ENCODE results near the gene RPS2. TPM values are rescaled to one million over a fixed set of nuclear protein-coding genes. Genes with fewer than 3 reads are reported as not detected.
"Not testable (repeated sequence)": the region's sequence is repeated elsewhere in the genome, so short reads cannot be mapped to it uniquely, and the experiment has no call there.

Gene RPS2
- 3,117 TPM for total RNA-seq

GRCh38 chr16:1964506-1965395 is at the start of gene RPS2:
RPS2 (minus strand) TSS chr16:1964826; CDS start chr16:1964625, 201 bp downstream.
- peak within 1 kb of the TSS; percentile 91 for H3K27ac ChIP-seq
- intact Hi-C loops (cut with DNase I): no loop called here
- peaks cover 49% of the 10 kb centered on the region for H3K4me1 ChIP-seq

DNA sequence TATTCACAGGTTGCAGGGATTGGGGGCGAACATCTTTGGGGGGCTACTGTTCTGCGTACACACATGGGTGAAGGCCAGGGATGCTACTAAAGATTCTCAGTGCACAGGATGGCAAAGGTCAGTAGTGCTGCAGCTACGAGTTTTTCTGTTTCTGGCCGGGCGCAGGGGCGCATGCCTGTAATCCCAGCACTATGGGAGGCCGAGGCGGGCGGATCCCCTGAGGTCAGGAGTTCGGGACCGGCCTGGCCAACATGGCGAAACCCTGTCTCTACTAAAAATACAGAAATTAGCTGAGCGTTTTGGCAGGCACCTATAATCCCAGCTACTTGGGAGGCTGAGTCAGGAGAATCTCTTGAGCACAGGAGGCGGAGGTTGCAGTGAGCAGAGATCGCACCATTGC is 48.9 kb upstream of the RPS2 start:
- Histone ChIP-seq H3K4me1 (peaks cover 15% of the 10 kb centered on the region), H3K27ac (no peak overlapping the region), H3K4me3 (no peak overlapping the region), H3K9me3 (no peaks in the 10 kb centered on the region), H3K27me3 (no peaks in the 10 kb centered on the region), H3K36me3 (no peaks in the 10 kb centered on the region)
- TF ChIP-seq, protein P1, sequence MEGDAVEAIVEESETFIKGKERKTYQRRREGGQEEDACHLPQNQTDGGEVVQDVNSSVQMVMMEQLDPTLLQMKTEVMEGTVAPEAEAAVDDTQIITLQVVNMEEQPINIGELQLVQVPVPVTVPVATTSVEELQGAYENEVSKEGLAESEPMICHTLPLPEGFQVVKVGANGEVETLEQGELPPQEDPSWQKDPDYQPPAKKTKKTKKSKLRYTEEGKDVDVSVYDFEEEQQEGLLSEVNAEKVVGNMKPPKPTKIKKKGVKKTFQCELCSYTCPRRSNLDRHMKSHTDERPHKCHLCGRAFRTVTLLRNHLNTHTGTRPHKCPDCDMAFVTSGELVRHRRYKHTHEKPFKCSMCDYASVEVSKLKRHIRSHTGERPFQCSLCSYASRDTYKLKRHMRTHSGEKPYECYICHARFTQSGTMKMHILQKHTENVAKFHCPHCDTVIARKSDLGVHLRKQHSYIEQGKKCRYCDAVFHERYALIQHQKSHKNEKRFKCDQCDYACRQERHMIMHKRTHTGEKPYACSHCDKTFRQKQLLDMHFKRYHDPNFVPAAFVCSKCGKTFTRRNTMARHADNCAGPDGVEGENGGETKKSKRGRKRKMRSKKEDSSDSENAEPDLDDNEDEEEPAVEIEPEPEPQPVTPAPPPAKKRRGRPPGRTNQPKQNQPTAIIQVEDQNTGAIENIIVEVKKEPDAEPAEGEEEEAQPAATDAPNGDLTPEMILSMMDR (IDR thresholded peaks at IDR 0.05): no peak
- TF ChIP-seq POLR2AphosphoS5 (IDR thresholded peaks at IDR 0.05; ENCODE audit: insufficient read depth in 1 of 2, low read depth in 1 of 2) (no peak), POLR2A (IDR thresholded peaks at IDR 0.05) (no peak)
- intact Hi-C loops (cut with DNase I): no loop called here
- DNase-seq (ENCODE audit: extremely low spot score in 2 of 2): no peak

More at GRCh38 chr16:1964506-1965395, at the start of gene RPS2:
- no peaks in the 10 kb centered on the region for H3K9me3 ChIP-seq
- H3K27me3 ChIP-seq: no peaks in the 10 kb centered on the region
- peak in 1 of 2 donors; percentile 99 for DNase-seq (ENCODE audit: extremely low spot score in 2 of 2)
- TF ChIP-seq, protein P1 (IDR thresholded peaks at IDR 0.05): no peak
- TF ChIP-seq POLR2A (IDR thresholded peaks at IDR 0.05) (peak in 1 of 2 donors; percentile 93), POLR2AphosphoS5 (IDR thresholded peaks at IDR 0.05; ENCODE audit: insufficient read depth in 1 of 2, low read depth in 1 of 2) (peak; percentile 95 to 99)
- H3K36me3 ChIP-seq: peaks cover 0 to 31% of the 10 kb centered on the region in 2 donors
- peak within 1 kb of the TSS; percentile 88 to 98 for H3K4me3 ChIP-seq

DNA sequence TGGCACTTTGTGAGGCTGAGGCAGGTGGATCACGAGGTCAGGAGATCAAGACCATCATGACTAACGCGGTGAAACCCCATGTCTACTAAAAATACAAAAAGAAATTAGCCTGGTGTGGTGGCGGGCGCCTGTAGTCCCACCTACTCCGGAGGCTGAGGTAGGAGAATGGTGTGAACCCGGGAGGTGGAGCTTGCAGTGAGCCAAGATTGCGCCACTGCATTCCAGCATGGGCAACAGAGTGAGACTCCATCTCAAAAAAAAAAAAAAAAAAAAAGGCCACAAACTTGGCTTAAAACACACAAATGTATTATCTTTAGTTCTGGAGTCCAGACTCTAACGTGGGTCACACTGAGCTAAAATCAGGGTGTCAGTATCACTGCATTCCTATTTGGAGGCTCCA is 47.1 kb upstream of the RPS2 start:
- H3K27ac ChIP-seq; DNase-seq (ENCODE audit: extremely low spot score in 2 of 2); H3K36me3 ChIP-seq; H3K27me3 ChIP-seq; H3K9me3 ChIP-seq; intact Hi-C loops (cut with DNase I); H3K4me3 ChIP-seq: not testable (repeated sequence)
- H3K4me1 ChIP-seq: peaks cover 33% of the 10 kb centered on the region

- peaks cover 51% of the 10 kb centered on the region for H3K4me1 ChIP-seq
- TF ChIP-seq POLR2A (IDR thresholded peaks at IDR 0.05): peak in 1 of 2 donors; percentile 77
- TF ChIP-seq POLR2AphosphoS5 (IDR thresholded peaks at IDR 0.05; ENCODE audit: insufficient read depth in 1 of 2, low read depth in 1 of 2): peak; percentile 22 to 95
- TF ChIP-seq, protein P1 (IDR thresholded peaks at IDR 0.05): no peak
- H3K27ac ChIP-seq: peak within 1 kb of the TSS; percentile 85
- peak within 1 kb of the TSS; percentile 90 to 94 for H3K4me3 ChIP-seq
- DNase-seq (ENCODE audit: extremely low spot score in 2 of 2): no peak
- intact Hi-C loops (cut with DNase I): no loop called here
- no peaks in the 10 kb centered on the region for H3K27me3 ChIP-seq
- H3K36me3 ChIP-seq: no peaks in the 10 kb centered on the region
- no peaks in the 10 kb centered on the region for H3K9me3 ChIP-seq
These were observed 45.3 kb upstream of the RPS2 start, which contains the start of gene ZNF598 for GRCh38 chr16:2009791-2010510. ZNF598 (minus strand) TSS chr16:2009821.

DNA sequence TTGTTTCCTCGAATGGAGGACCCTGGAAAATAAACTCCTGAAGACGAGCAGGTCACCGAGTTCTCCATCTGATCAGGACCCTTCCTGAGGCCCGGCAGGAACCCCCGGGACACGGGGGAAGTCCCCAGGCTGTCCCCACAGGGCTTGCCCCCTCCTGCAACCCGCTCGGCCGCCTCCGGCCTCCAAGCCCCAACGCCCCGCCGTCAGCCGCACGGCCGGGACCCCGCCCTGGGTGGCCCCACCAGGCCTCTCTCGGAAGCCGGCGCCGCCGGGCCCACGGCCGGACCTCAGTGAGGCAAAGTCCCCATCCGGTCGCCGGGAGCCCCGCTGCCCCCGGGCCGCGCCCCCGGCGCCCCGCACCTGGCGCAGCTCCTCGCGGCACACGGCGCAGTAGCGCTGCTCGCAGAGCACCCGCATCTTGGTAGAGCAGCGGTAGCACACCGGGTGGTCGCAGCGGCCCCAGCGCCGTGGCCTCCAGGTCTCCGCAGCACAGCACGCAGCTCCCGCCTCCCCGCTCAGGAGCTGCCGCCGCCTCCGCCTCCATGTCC is 44.6 kb upstream of the RPS2 start:
- H3K27ac ChIP-seq: peak overlapping the region; percentile 85
- no peak for DNase-seq (ENCODE audit: extremely low spot score in 2 of 2)
- intact Hi-C loops (cut with DNase I): no loop called here
- no peaks in the 10 kb centered on the region for H3K27me3 ChIP-seq
- H3K4me3 ChIP-seq: peak overlapping the region; percentile 90 to 94
- H3K9me3 ChIP-seq: no peaks in the 10 kb centered on the region
- H3K36me3 ChIP-seq: no peaks in the 10 kb centered on the region
- peaks cover 58% of the 10 kb centered on the region for H3K4me1 ChIP-seq
- TF ChIP-seq, protein P1 (IDR thresholded peaks at IDR 0.05): no peak
- TF ChIP-seq POLR2AphosphoS5 (IDR thresholded peaks at IDR 0.05; ENCODE audit: insufficient read depth in 1 of 2, low read depth in 1 of 2) (no peak), POLR2A (IDR thresholded peaks at IDR 0.05) (no peak)
